ENCODE measurements around the gene SMIM22.

Gene SMIM22, protein sequence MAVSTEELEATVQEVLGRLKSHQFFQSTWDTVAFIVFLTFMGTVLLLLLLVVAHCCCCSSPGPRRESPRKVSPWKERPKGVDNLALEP

GRCh38 chr16:4795181-4795827 lies at the start of gene SMIM22:
TSS of gene SMIM22 (plus strand) at chr16:4795369. CDS start at chr16:4795735, 366 bp downstream.
- Histone ChIP-seq H3K36me3 (ENCODE audit: insufficient read depth, low read length) (peaks cover 17% of the 10 kb centered on the region), H2AFZ (ENCODE audit: low read depth, low read length) (no peak within 1 kb of the TSS), H3K27me3 (ENCODE audit: insufficient read depth, low read length) (no peaks in the 10 kb centered on the region), H3K4me3 (ENCODE audit: low read length) (no peak within 1 kb of the TSS), H3K9me3 (ENCODE audit: low read length) (no peaks in the 10 kb centered on the region), H3K4me1 (ENCODE audit: insufficient read depth, low read length) (no peaks in the 10 kb centered on the region)

DNA sequence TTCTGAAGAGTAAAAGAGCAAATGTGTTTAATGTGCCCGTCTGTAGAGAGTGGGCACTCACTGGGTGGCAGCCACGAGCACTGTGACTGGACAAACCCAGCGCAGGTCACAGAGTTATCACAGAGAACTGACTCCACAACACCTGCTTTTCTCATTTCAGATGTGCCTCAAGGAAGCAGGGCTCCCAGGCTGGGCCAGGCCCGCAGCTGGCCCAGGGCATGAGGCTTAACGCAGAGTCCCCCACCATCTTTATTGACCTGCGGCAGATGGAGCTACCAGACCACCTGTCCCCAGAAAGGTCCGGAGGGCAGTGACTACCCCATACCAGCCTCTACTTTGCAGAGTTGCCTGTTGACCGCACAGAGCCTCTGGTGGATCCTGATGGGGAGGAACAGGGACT lies 49.0 kb upstream of the SMIM22 start:
- H2AFZ ChIP-seq (ENCODE audit: low read depth, low read length): no peak overlapping the region
- H3K4me3 ChIP-seq (ENCODE audit: low read length): no peak overlapping the region

GRCh38 chr16:4746991-4747574 lies 48.1 kb upstream of the SMIM22 start:
- Histone ChIP-seq H2AFZ (ENCODE audit: low read depth, low read length) (no peak overlapping the region), H3K36me3 (ENCODE audit: insufficient read depth, low read length) (peaks cover 15% of the 10 kb centered on the region), H3K4me1 (ENCODE audit: insufficient read depth, low read length) (no peaks in the 10 kb centered on the region), H3K9me3 (ENCODE audit: low read length) (no peaks in the 10 kb centered on the region), H3K4me3 (ENCODE audit: low read length) (no peak overlapping the region), H3K27me3 (ENCODE audit: insufficient read depth, low read length) (no peaks in the 10 kb centered on the region)

More for the DNA sequence above, 49.0 kb upstream of the SMIM22 start:
- H3K9me3 ChIP-seq (ENCODE audit: low read length): no peaks in the 10 kb centered on the region
- H3K4me1 ChIP-seq (ENCODE audit: insufficient read depth, low read length): no peaks in the 10 kb centered on the region
- H3K27me3 ChIP-seq (ENCODE audit: insufficient read depth, low read length): no peaks in the 10 kb centered on the region
- H3K36me3 ChIP-seq (ENCODE audit: insufficient read depth, low read length): peaks cover 7% of the 10 kb centered on the region

- no peak overlapping the region for H3K4me3 ChIP-seq (ENCODE audit: low read length)
- peaks cover 25% of the 10 kb centered on the region for H3K36me3 ChIP-seq (ENCODE audit: insufficient read depth, low read length)
- no peaks in the 10 kb centered on the region for H3K9me3 ChIP-seq (ENCODE audit: low read length)
- no peak overlapping the region for H2AFZ ChIP-seq (ENCODE audit: low read depth, low read length)
- no peaks in the 10 kb centered on the region for H3K4me1 ChIP-seq (ENCODE audit: insufficient read depth, low read length)
- no peaks in the 10 kb centered on the region for H3K27me3 ChIP-seq (ENCODE audit: insufficient read depth, low read length)
Measured at GRCh38 chr16:4747906-4748681, 47.1 kb upstream of the SMIM22 start.

- H3K27me3 ChIP-seq (ENCODE audit: insufficient read depth, low read length): no peaks in the 10 kb centered on the region
- H2AFZ ChIP-seq (ENCODE audit: low read depth, low read length): no peak overlapping the region
- no peaks in the 10 kb centered on the region for H3K9me3 ChIP-seq (ENCODE audit: low read length)
- H3K4me1 ChIP-seq (ENCODE audit: insufficient read depth, low read length): no peaks in the 10 kb centered on the region
- H3K4me3 ChIP-seq (ENCODE audit: low read length): no peak overlapping the region
- H3K36me3 ChIP-seq (ENCODE audit: insufficient read depth, low read length): peaks cover 30% of the 10 kb centered on the region
Measured at GRCh38 chr16:4748682-4749411, 46.3 kb upstream of the SMIM22 start.

- Histone ChIP-seq H3K27me3 (ENCODE audit: insufficient read depth, low read length) (no peaks in the 10 kb centered on the region), H3K4me1 (ENCODE audit: insufficient read depth, low read length) (no peaks in the 10 kb centered on the region), H3K36me3 (ENCODE audit: insufficient read depth, low read length) (peaks cover 31% of the 10 kb centered on the region), H2AFZ (ENCODE audit: low read depth, low read length) (no peak overlapping the region), H3K4me3 (ENCODE audit: low read length) (no peak overlapping the region), H3K9me3 (ENCODE audit: low read length) (peaks cover 2% of the 10 kb centered on the region)
Measured at GRCh38 chr16:4749700-4750257, 45.4 kb upstream of the SMIM22 start.

DNA sequence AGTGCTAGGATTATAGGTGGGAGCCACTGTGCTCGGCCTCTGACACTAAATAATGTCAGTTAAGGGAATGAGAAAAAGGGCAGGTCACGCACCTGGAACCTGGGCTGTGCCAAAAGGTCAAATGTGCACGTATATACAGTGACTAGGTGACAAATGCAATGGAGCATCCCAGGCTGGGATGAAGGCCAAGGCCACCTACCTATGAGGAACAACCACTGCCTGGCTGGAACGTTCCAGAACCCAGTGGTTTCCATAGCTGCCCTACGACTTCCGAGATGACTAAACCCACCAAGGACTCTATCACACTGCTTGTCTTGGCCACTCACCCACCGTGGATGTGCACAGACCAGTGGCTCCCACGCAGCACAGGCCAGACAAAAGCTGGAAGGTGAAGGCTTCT lies 44.3 kb upstream of the SMIM22 start:
- no peaks in the 10 kb centered on the region for H3K4me1 ChIP-seq (ENCODE audit: insufficient read depth, low read length)
- H3K9me3 ChIP-seq (ENCODE audit: low read length): peaks cover 6% of the 10 kb centered on the region
- peaks cover 41% of the 10 kb centered on the region for H3K36me3 ChIP-seq (ENCODE audit: insufficient read depth, low read length)
- no peaks in the 10 kb centered on the region for H3K27me3 ChIP-seq (ENCODE audit: insufficient read depth, low read length)
- H2AFZ ChIP-seq (ENCODE audit: low read depth, low read length): no peak overlapping the region
- no peak overlapping the region for H3K4me3 ChIP-seq (ENCODE audit: low read length)

GRCh38 chr16:4752351-4753100 lies 42.6 kb upstream of the SMIM22 start:
- Histone ChIP-seq H3K4me3 (ENCODE audit: low read length) (no peak overlapping the region), H3K9me3 (ENCODE audit: low read length) (peaks cover 8% of the 10 kb centered on the region), H2AFZ (ENCODE audit: low read depth, low read length) (no peak overlapping the region), H3K36me3 (ENCODE audit: insufficient read depth, low read length) (peaks cover 51% of the 10 kb centered on the region), H3K27me3 (ENCODE audit: insufficient read depth, low read length) (no peaks in the 10 kb centered on the region), H3K4me1 (ENCODE audit: insufficient read depth, low read length) (no peaks in the 10 kb centered on the region)

GRCh38 chr16:4753227-4753626 lies 41.9 kb upstream of the SMIM22 start:
- no peaks in the 10 kb centered on the region for H3K4me1 ChIP-seq (ENCODE audit: insufficient read depth, low read length)
- H3K27me3 ChIP-seq (ENCODE audit: insufficient read depth, low read length): no peaks in the 10 kb centered on the region
- no peak overlapping the region for H2AFZ ChIP-seq (ENCODE audit: low read depth, low read length)
- H3K9me3 ChIP-seq (ENCODE audit: low read length): peaks cover 8% of the 10 kb centered on the region
- H3K36me3 ChIP-seq (ENCODE audit: insufficient read depth, low read length): peaks cover 52% of the 10 kb centered on the region
- H3K4me3 ChIP-seq (ENCODE audit: low read length): no peak overlapping the region

DNA sequence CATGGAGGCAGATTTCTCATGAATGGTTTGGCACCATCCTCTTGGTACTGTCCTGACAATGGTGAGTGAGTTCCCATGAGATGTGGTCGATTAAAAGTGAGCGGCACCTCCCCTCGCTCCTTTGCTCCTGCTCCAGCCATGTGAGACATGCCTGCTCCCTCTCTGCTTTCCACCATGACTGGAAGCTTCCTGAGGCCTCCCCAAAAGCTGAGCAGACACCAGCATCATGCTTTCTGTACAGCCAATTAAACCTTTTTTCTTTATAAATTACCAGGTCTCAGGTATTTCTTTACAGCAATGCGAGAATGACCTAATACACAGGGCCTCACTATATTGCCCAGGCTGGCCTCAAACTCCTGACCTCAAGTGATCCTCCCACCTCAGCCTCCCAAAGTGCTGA lies 40.3 kb upstream of the SMIM22 start:
- Histone ChIP-seq H3K4me1 (ENCODE audit: insufficient read depth, low read length) (no peaks in the 10 kb centered on the region), H2AFZ (ENCODE audit: low read depth, low read length) (no peak overlapping the region), H3K36me3 (ENCODE audit: insufficient read depth, low read length) (peaks cover 63% of the 10 kb centered on the region), H3K27me3 (ENCODE audit: insufficient read depth, low read length) (no peaks in the 10 kb centered on the region), H3K4me3 (ENCODE audit: low read length) (no peak overlapping the region), H3K9me3 (ENCODE audit: low read length) (peaks cover 8% of the 10 kb centered on the region)

- H3K27me3 ChIP-seq (ENCODE audit: insufficient read depth, low read length): no peaks in the 10 kb centered on the region
Measured at GRCh38 chr16:4755687-4756086, 39.5 kb upstream of the SMIM22 start.

GRCh38 chr16:4760221-4760910 lies 34.8 kb upstream of the SMIM22 start:
- Histone ChIP-seq H3K4me3 (ENCODE audit: low read length) (no peak overlapping the region), H3K4me1 (ENCODE audit: insufficient read depth, low read length) (no peaks in the 10 kb centered on the region), H3K36me3 (ENCODE audit: insufficient read depth, low read length) (peaks cover 68% of the 10 kb centered on the region), H3K9me3 (ENCODE audit: low read length) (peaks cover 5% of the 10 kb centered on the region), H2AFZ (ENCODE audit: low read depth, low read length) (no peak overlapping the region), H3K27me3 (ENCODE audit: insufficient read depth, low read length) (no peaks in the 10 kb centered on the region)

More at GRCh38 chr16:4755687-4756086, 39.5 kb upstream of the SMIM22 start:
- Histone ChIP-seq H3K36me3 (ENCODE audit: insufficient read depth, low read length) (peaks cover 71% of the 10 kb centered on the region), H3K9me3 (ENCODE audit: low read length) (peaks cover 8% of the 10 kb centered on the region), H3K4me3 (ENCODE audit: low read length) (no peak overlapping the region), H3K4me1 (ENCODE audit: insufficient read depth, low read length) (no peaks in the 10 kb centered on the region), H2AFZ (ENCODE audit: low read depth, low read length) (no peak overlapping the region)
